HL-60 (cell line): ENCODE data around the gene EPSTI1.

Experiments
- GABPA ChIP-seq: IDR thresholded peaks from 2 replicates; pipeline ENCODE4 v1.6.1; 2012; ENCODE audit warnings: low read depth
- POLR2AphosphoS5 ChIP-seq: IDR thresholded peaks from 2 replicates; pipeline ENCODE4 v1.6.1; 2012; ENCODE audit warnings: low read depth
- SPI1 ChIP-seq: IDR thresholded peaks from 2 replicates; pipeline ENCODE4 v1.6.1; 2012; ENCODE audit warnings: low read depth, mild to moderate bottlenecking, borderline replicate concordance
- TF ChIP-seq, protein P1 (sequence below): IDR thresholded peaks from one replicate; pipeline ENCODE4 v1.5.1; 2011; ENCODE audit warnings: low read length, control low read depth, inconsistent platforms; ENCODE audit not compliant: insufficient read depth
- TF ChIP-seq, protein P2 (sequence below): IDR thresholded peaks from 2 replicates; pipeline ENCODE4 v1.6.1; 2012; ENCODE audit warnings: low read depth; ENCODE audit not compliant: insufficient replicate concordance

- TF ChIP-seq, protein P1, sequence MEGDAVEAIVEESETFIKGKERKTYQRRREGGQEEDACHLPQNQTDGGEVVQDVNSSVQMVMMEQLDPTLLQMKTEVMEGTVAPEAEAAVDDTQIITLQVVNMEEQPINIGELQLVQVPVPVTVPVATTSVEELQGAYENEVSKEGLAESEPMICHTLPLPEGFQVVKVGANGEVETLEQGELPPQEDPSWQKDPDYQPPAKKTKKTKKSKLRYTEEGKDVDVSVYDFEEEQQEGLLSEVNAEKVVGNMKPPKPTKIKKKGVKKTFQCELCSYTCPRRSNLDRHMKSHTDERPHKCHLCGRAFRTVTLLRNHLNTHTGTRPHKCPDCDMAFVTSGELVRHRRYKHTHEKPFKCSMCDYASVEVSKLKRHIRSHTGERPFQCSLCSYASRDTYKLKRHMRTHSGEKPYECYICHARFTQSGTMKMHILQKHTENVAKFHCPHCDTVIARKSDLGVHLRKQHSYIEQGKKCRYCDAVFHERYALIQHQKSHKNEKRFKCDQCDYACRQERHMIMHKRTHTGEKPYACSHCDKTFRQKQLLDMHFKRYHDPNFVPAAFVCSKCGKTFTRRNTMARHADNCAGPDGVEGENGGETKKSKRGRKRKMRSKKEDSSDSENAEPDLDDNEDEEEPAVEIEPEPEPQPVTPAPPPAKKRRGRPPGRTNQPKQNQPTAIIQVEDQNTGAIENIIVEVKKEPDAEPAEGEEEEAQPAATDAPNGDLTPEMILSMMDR, result no peak
- TF ChIP-seq POLR2AphosphoS5 (no peak), GABPA (no peak), SPI1 (no peak)
- TF ChIP-seq, protein P2, sequence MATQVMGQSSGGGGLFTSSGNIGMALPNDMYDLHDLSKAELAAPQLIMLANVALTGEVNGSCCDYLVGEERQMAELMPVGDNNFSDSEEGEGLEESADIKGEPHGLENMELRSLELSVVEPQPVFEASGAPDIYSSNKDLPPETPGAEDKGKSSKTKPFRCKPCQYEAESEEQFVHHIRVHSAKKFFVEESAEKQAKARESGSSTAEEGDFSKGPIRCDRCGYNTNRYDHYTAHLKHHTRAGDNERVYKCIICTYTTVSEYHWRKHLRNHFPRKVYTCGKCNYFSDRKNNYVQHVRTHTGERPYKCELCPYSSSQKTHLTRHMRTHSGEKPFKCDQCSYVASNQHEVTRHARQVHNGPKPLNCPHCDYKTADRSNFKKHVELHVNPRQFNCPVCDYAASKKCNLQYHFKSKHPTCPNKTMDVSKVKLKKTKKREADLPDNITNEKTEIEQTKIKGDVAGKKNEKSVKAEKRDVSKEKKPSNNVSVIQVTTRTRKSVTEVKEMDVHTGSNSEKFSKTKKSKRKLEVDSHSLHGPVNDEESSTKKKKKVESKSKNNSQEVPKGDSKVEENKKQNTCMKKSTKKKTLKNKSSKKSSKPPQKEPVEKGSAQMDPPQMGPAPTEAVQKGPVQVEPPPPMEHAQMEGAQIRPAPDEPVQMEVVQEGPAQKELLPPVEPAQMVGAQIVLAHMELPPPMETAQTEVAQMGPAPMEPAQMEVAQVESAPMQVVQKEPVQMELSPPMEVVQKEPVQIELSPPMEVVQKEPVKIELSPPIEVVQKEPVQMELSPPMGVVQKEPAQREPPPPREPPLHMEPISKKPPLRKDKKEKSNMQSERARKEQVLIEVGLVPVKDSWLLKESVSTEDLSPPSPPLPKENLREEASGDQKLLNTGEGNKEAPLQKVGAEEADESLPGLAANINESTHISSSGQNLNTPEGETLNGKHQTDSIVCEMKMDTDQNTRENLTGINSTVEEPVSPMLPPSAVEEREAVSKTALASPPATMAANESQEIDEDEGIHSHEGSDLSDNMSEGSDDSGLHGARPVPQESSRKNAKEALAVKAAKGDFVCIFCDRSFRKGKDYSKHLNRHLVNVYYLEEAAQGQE, result no peak
These were observed 34.2 kb downstream of the EPSTI1 start for GRCh38 chr13:42957881-42958280.
